Amniotic stem cell (primary cell): Measurements from ENCODE around the gene COL20A1.
"Not testable (repeated sequence)": the region's sequence is repeated elsewhere in the genome, so short reads cannot be mapped to it uniquely, and the experiment has no call there.

Source experiments
- DNase-seq: peaks from one replicate; lab custom pipeline; 2025; lab: John Stamatoyannopoulos, UW

The COL20A1 gene

GRCh38 chr20:63377256-63377941 is 84.4 kb downstream of the COL20A1 start:
- no peak for DNase-seq

GRCh38 chr20:63377951-63378381 is 85.0 kb downstream of the COL20A1 start:
- no peak for DNase-seq

- no peak for DNase-seq
Observed at GRCh38 chr20:63378626-63379025, 85.6 kb downstream of the COL20A1 start.

GRCh38 chr20:63379296-63379695 is 86.3 kb downstream of the COL20A1 start:
- DNase-seq = no peak

- DNase-seq = not testable (repeated sequence)
Observed at GRCh38 chr20:63379872-63380271, 86.9 kb downstream of the COL20A1 start.

GRCh38 chr20:63380346-63380870 is 87.4 kb downstream of the COL20A1 start:
- no peak for DNase-seq

- no peak for DNase-seq
Observed at GRCh38 chr20:63381781-63382431, 88.9 kb downstream of the COL20A1 start.

- no peak for DNase-seq
Observed at GRCh38 chr20:63382551-63383300, 89.7 kb downstream of the COL20A1 start.

GRCh38 chr20:63383556-63383955 is 90.6 kb downstream of the COL20A1 start:
- no peak for DNase-seq

GRCh38 chr20:63384336-63384735 is 91.3 kb downstream of the COL20A1 start:
- DNase-seq = no peak
